Mesothelial cell of epicardium (in vitro differentiated cells): ENCODE measurements around the gene PTBP3. TPM values are rescaled to one million over a fixed set of nuclear protein-coding genes. Genes with fewer than 3 reads are reported as not detected.

Experiments
- DNase-seq, 2 experiments: peaks; one replicate each; pipeline ENCODE4 v3.0.0; 2021; ENCODE audit warnings: low spot score in 2 of 2; ENCODE audit not compliant: unreplicated experiment in 2 of 2
- H3K27ac Mint-ChIP-seq: 2 replicates; pipeline ENCODE4 v1.8.0; 2021; ENCODE audit warnings: mixed read lengths
- H3K27me3 Mint-ChIP-seq: 2 replicates; pipeline ENCODE4 v1.8.0; 2021; ENCODE audit warnings: low read depth, mixed read lengths
- H3K36me3 Mint-ChIP-seq: 2 replicates; pipeline ENCODE4 v1.8.0; 2021; ENCODE audit warnings: mixed read lengths
- H3K4me1 Mint-ChIP-seq: 2 replicates; pipeline ENCODE4 v1.8.0; 2021; ENCODE audit warnings: mixed read lengths
- H3K4me3 Mint-ChIP-seq: 2 replicates; pipeline ENCODE4 v1.8.0; 2021; ENCODE audit warnings: mild to moderate bottlenecking, moderate library complexity, mixed read lengths
- H3K9me3 Mint-ChIP-seq: 2 replicates; pipeline ENCODE4 v1.8.0; 2021; ENCODE audit warnings: mixed read lengths
- total RNA-seq: library from RNA; stranded (reverse); gene quantifications from 3 replicates; pipeline ENCODE4 v1.2.1, GENCODE V29; 2021
- TF ChIP-seq, protein P1 (sequence below): fragments of 200-600 bp; sonication (generic); IDR thresholded peaks from one replicate; pipeline ENCODE4 v1.5.0; 2021; ENCODE audit warnings: antibody characterized with exemption; ENCODE audit not compliant: unreplicated experiment

PTBP3 gene
- total RNA-seq, 1 donor from 2014 or later, result 41.6 TPM

DNA sequence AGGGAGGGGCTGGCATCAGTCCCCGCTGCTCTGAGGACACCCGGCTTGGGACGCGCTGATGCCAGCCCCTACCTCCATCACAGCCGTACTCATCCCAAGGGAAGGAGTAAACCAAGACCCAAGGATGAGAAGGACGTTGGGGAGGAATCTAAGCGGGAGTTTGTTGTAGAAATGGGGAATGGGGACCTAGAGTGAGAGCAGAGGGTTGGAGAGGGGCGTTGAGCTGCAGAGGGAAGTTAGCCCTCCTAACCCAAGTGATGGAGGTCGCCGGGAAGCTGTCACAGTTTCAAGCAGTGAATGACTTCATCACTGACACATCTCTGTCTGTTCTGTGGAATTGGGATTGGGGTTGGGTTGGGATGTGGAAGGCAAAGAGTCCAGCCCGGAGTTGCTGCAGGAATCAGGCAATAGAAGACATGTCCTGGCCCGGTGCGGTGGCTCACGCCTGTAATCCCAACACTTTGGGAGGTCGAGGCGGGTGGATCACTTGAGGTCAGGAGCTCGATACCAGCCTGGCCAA lies 157.6 kb downstream of the PTBP3 start:
- peaks cover 3% of the 10 kb centered on the region for H3K36me3 Mint-ChIP-seq
- peak overlapping the region; percentile 83 for H3K4me3 Mint-ChIP-seq
- no peak overlapping the region for H3K27ac Mint-ChIP-seq
- DNase-seq, result no peak
- peaks cover 8% of the 10 kb centered on the region for H3K27me3 Mint-ChIP-seq
- peaks cover 35% of the 10 kb centered on the region for H3K4me1 Mint-ChIP-seq
- TF ChIP-seq, protein P1, sequence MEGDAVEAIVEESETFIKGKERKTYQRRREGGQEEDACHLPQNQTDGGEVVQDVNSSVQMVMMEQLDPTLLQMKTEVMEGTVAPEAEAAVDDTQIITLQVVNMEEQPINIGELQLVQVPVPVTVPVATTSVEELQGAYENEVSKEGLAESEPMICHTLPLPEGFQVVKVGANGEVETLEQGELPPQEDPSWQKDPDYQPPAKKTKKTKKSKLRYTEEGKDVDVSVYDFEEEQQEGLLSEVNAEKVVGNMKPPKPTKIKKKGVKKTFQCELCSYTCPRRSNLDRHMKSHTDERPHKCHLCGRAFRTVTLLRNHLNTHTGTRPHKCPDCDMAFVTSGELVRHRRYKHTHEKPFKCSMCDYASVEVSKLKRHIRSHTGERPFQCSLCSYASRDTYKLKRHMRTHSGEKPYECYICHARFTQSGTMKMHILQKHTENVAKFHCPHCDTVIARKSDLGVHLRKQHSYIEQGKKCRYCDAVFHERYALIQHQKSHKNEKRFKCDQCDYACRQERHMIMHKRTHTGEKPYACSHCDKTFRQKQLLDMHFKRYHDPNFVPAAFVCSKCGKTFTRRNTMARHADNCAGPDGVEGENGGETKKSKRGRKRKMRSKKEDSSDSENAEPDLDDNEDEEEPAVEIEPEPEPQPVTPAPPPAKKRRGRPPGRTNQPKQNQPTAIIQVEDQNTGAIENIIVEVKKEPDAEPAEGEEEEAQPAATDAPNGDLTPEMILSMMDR, result no peak
- H3K9me3 Mint-ChIP-seq, result no peaks in the 10 kb centered on the region

DNA sequence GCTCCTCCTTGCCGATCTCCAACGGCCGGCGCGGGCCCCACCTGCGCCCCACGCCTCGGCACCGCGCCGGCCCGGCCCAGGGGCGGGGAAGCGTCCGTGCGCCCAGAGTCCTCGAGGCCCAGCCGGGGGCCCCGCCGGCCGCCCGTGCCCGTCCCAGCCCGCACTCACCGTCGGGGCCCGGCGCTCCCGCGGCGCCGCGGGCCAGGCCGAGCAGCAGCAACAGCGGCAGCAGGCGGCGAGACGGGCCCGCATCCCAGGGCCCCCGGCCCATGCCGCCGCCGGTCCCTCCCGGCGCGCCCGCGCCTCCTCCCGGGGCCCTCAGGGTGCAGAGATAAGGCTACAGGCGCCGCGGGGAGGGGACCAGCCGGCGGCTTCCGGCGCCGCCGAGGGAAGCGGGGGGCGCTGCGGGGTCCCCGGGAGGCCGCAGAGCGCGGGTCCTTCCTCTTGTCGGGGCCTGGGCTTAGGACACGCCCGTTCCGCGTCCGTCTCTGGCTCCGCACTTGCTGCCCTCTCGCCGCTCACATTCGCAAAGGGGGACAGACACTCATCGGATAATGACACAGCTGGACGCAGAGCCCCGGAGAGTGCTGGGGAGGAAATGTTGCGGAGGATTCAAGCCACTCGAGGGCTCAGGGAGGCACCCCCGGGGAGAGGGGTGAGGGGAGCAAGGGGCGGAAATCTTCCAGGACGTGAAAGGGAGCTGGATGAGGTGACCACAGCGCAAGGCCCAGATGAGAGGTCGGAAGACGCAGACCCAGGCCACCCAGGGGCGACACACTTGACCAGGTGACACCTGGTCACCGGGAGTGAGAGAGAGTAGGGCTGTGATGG lies 158.2 kb downstream of the PTBP3 start, which contains the start of gene SUSD1:
Gene SUSD1 (minus strand): TSS at position 333 of the 831 bp plus-strand sequence. CDS start 62 bp downstream, at position 271.
- peak within 1 kb of the TSS; percentile 88 for H3K27ac Mint-ChIP-seq
- H3K9me3 Mint-ChIP-seq, result no peaks in the 10 kb centered on the region
- H3K4me3 Mint-ChIP-seq, result peak within 1 kb of the TSS; percentile 83
- peaks cover 33% of the 10 kb centered on the region for H3K4me1 Mint-ChIP-seq
- peaks cover 8% of the 10 kb centered on the region for H3K27me3 Mint-ChIP-seq
- DNase-seq, result peak; percentile 22 to 63
- peaks cover 3% of the 10 kb centered on the region for H3K36me3 Mint-ChIP-seq
- TF ChIP-seq, protein P1, result no peak

DNA sequence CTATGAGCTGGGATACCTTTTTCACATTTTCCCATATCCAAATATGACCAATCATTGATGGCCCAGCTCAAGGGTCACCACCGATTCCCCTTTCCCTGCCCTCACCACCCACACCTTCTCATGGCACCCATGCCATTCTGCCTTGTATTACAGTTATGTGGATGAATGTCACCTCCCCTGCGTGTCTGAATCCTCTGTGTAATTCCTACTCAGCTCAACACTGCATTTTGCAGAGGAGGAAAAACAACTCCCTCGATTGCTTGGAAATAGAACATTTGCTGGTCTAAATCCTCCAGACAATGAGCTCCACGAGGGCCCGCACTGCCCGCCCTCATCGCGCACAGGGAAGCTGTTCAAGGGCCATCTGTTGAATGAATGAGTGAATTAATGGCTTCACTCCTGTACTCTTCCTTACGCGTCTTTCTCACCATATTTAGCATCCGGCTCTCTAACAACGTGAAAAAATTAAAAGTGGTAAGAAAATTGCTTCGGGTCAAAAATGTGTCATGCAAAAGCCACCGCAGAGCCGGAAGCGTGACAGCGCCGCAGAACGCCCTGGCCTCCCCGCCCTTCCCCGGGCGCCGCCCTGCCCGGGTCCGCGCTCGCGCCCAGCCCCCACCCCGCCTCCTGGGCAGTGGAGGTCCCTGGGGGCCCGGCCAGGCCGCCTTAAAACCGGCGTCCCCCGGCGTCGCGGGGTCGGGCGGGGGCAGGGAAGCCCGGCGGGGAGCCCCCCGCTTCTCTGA lies 159.0 kb downstream of the PTBP3 start:
- H3K27ac Mint-ChIP-seq, result peak overlapping the region; percentile 33
- peak overlapping the region; percentile 80 for H3K4me3 Mint-ChIP-seq
- no peaks in the 10 kb centered on the region for H3K9me3 Mint-ChIP-seq
- H3K27me3 Mint-ChIP-seq, result peaks cover 8% of the 10 kb centered on the region
- peak; percentile 37 to 56 for DNase-seq
- TF ChIP-seq, protein P1, result no peak
- H3K36me3 Mint-ChIP-seq, result peaks cover 3% of the 10 kb centered on the region
- H3K4me1 Mint-ChIP-seq, result peaks cover 38% of the 10 kb centered on the region

DNA sequence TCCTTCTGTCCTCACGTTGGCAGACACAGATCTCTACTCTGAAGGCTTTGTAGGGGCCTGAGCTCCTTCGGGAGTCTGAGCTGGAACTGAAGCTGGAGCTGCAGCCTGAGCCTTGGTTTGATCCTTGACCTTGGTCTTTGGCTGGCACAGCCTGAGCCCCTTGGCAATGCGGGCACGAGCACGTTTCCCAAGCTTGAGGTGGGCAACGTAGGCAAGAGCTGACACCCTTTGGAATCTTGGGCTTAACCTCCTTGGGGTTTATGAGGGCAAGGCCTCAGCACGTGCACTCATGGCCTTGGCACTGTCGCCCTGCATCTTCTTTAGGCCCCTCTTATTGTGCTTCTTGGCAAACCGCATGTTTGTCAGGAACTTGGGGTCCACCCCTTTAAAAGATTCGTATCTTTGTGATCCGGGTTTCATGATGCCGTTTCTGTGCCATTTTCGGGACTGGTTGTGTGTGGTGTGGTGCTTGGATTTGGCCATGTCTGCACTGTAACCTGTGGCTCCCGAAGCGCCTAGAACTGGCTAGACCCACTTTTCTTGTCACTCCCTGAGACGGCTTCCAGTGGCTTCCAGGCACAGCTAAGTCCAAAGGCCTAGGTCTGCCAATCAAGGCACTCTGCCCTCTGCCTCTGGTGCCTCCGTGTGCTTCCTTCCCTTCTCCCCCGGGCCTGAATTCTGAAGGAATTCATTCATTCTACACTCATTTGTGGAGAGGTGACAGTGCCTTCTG lies 159.8 kb downstream of the PTBP3 start:
- H3K27ac Mint-ChIP-seq, result peak overlapping the region; percentile 33
- H3K4me3 Mint-ChIP-seq, result peak overlapping the region; percentile 80
- H3K4me1 Mint-ChIP-seq, result peaks cover 45% of the 10 kb centered on the region

DNA sequence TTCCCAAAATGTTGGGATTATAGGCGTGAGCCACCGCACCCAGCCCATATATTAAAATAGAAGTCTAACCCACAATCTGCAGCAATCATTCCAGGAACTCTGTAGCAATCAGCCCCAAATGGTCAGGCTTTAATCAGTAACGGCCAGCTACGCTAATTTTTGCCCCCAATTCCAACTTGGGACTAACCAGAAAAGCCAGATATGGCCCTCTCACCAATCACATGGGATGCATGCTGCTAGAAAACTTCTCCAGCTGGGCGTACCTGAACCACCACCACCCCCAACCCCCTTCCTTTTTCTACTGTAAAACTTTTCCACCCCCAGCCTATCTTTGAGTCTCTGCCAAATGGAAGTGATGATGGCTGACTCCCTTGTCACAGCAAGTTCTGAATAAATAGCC lies 162.5 kb downstream of the PTBP3 start:
- Mint-ChIP-seq H3K27me3 (peaks cover 6% of the 10 kb centered on the region), H3K4me1 (peaks cover 39% of the 10 kb centered on the region), H3K9me3 (no peaks in the 10 kb centered on the region), H3K36me3 (peaks cover 3% of the 10 kb centered on the region), H3K27ac (no peak overlapping the region), H3K4me3 (no peak overlapping the region)
- DNase-seq, result no peak
- TF ChIP-seq, protein P1, result no peak

More for the DNA sequence above, 159.8 kb downstream of the PTBP3 start:
- Mint-ChIP-seq H3K36me3 (peaks cover 3% of the 10 kb centered on the region), H3K9me3 (no peaks in the 10 kb centered on the region), H3K27me3 (peaks cover 8% of the 10 kb centered on the region)
- no peak for DNase-seq
- TF ChIP-seq, protein P1, result no peak
